ENCODE measurements around the gene COL6A2.
"Not testable (repeated sequence)": the region's sequence is repeated elsewhere in the genome, so short reads cannot be mapped to it uniquely, and the experiment has no call there.

The COL6A2 gene

DNA sequence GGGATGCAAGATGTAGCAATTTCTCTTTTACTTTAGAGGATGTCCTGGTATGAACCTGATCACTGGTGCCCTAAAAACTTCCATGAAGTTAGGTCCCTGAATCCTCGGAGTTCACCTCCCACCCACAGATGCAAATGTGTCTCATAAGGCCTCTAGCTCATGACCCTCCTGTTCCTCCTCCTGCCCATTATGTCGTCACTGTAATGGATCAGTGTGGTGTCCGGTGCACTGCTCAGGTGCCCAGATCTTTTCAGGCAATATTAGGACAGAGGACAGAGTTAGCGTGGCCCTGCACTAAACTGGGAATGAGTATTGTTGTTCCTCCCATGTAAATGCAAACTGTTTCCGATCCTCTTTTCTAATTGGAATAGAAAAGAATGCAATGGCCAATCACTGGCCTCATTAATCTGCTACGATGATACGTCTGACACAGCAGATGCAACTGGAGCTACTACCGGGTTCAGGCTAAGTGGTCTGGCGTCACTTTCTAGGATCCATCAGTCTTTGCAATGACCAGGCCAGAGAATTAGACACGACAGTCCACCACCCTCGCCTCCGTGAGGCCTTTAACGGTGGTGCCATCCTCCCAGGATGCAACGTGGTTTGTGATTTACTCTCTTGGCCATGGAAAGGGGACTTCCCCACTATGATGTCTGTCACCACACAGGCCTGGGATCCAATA is 3.4 kb upstream of the COL6A2 start:
- no peak for DNase-seq (ENCODE audit: low read depth)

DNA sequence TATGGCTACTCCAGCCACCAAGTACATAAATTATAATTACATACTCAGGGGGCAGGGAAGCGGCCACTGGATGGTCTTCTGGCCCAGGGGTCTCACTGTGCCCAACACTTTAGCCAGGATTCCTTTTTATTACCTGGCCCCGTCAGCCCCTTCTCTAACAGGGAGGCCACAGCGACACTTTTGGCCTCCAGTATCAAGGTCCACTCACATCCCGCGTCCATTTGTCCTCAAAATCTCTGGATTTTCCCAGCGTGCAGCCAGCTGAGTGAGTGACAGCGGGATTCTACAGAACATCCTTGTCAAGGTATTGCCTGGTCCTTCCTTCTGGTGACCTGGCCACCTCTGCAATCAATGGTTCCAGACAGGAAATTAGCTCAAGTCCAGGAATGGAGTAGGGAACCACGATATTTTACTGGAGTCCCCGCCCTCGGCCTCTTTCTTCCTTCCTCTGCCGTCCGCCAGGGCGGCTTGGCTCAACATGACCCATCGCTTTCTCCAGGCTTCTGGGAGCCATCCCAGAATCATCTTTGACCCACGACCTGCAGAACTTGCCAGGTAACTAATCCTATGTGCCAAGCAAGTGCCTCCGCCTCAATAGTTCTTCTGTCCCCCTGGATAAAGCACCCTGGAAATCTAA is 2.7 kb upstream of the COL6A2 start:
- no peak for DNase-seq (ENCODE audit: low read depth)

DNA sequence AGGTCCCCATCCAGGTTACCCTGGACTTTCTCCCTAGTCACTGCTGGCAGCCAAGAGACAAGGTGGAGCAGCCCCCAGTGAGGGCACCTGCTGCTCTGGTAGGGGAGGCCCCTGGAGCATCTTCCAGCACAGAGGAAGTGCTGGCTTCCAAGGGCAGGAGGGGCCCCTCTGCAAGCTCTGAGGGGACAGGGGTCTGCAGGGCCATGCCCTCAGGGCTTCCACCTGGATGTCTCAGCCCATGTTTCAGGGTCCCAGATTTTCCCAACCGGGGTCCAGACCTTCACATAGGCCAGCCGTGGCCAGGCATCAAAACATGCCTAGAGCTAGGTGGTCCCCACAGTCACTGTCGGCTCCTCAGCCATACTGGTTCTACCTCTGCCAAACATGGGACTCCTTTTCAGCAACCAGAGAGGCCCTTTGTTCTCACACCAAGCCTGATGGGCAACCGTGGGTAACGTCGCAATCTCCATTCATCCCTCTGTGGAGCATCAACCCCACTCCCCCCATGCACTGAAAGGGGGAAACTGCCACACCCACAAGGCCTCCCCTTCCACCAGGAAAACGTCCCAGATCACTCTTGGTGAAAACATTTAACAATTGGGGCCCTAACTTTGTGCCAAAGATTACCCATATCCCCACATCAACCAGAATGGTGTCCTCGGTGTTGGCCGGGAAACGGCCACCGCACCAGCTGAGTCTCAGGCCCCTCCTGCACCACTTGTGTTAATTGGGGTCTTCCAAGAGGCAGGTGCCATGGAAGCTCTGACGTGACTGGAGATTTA is 1.9 kb upstream of the COL6A2 start:
- no peak for DNase-seq (ENCODE audit: low read depth)

DNA sequence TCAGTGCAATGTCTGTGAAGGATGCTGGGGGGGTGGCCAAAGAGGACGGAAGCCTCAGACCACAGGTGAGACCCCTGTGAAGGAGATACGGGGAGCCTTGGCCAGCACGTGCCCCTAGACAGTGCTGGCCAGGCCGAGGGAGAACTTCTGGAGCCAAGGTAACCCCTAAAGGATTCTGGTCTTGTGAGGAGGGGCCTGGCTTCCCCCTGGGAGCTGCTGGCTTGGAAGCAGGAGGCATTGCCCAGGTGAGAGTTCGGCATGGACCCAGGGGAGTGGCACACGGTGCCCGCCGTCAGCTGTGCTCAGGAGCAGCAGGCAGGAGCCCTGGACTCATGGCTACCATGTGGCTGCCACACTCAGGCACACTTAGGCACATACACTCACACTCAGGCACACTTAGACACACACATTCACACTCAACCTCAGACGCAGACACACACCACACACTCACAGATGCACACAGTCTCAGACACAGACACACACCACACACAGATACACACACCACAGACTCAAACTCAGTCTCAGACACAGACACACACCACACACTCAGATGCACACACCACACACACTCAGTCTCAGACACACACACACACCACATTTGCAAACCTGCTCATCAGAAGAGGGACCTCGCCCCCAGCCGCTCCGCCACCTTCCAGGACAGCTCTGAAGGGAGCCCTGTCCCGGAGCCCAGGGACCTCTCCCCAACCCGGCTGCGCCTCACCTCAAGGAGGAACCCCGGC is 1.1 kb upstream of the COL6A2 start:
- no peak for DNase-seq (ENCODE audit: low read depth)

DNA sequence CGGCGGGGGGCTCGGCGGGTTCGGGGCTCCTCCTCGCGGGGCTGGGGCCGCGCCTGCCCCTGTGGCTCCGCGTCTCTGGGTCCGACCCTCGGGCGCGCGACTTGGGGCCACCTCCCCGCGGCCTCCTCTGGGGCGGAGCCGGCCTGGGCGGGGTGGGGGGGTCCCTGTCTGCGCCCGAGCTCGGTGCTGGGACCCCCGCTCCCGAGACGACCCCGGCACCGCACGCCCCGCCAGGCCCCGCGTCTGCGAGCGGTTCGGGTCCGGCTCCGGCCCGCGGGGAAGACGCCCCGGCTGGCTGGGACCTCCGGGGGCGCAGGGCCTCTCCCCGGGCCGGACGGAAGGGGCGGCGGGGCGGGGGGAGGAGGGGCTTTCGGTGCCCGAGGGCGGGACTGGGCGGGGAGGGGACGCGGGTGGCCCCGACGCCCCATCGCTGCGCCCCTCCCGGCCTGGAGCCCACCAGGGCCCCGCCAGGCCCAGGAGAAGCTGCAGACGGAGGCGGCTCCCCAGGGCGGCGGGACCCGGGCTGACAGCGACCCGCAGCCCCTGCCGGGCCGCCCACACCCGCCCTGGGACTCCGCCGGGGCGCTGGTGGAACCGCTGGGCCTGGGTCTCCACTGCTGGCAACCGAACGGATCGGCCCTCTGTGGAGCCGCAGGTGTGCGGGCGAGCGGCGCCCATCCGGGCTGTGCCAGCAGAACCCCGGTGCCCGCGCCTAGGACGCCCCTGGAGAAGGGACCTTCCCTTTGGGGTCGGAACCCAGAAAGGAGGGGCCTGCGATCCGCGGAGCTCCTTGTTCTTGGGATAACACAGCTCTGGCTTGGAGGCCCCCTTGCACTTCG is 610 bp downstream of the COL6A2 start:
- no peak for DNase-seq (ENCODE audit: low read depth)

DNA sequence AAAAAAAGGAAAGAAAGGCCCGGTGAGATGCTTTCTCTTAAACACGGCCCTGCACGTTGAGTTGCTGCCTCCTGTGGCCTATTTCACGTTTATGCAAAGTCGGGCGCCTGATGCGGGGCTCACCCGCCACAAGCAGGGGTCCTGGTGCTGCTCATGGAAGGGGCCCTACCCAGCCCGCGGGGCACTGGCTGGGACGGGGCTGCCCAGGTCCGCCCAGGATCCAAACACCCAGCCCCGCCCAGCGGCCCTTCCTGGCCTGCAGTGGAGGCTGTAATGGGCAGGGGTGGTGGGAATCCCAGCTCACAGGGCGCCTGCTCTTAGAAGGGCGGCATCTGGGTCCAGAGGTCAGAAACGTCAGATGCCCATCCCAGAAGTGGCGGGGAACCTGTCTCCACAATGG is 1.6 kb downstream of the COL6A2 start:
- no peak for DNase-seq (ENCODE audit: low read depth)

DNA sequence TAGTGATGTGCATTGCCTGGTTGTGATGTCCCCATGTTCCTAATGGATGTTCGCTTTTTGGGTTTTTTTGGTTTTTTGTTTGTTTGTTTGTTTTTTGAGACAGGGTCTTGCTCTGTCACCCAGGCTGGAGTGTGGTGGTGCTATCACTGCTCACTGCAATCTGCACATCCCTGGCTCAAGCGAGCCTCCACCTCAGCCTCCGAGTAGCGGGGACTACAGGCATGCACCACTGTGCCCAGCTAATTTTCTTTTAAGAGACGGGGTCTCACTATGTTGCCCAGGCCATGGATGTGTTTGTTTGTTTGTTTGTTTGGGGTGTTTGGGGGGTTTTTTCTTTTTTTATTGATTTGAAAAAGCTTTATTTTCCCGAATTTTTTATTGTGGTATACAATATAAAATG is 2.1 kb downstream of the COL6A2 start:
- DNase-seq (ENCODE audit: low read depth): no peak

DNA sequence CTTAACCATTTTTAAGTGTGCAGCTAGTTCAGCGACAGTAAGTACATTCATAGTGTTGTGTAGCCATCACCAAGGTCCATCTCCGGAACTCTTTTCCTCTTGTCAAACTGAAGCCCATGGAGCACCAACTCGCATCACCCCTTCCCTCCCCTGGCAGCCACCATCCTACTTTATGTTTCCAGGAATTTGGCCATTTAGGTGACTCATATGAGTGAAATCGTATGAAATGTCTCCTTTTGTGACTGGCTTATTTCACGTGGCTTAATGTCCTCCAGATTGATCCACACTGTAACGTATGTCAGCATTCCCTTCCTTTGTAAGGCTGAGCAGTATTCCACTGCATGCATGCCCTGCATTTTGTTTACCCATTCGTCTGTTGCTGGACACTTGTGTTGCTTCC is 2.5 kb downstream of the COL6A2 start:
- no peak for DNase-seq (ENCODE audit: low read depth)

DNA sequence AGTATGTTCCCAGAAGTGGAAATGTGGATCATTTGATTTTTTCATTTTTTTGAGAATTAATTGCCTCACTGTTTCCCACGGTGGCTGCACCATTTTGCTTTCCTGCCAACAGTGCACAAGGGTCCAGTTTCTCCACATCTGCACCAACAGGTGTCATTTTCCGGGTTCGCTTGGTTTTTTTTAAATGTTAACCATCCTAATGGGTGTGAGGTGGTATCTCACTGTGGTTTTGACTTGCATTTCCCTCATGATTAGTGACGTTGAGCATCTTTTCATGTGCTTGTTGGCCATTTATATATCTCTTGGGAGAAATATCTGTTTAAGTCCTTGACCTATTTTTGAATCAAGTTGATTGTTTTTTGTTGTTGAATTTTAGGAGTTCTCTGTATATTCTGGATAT is 3.0 kb downstream of the COL6A2 start:
- DNase-seq (ENCODE audit: low read depth): no peak

DNA sequence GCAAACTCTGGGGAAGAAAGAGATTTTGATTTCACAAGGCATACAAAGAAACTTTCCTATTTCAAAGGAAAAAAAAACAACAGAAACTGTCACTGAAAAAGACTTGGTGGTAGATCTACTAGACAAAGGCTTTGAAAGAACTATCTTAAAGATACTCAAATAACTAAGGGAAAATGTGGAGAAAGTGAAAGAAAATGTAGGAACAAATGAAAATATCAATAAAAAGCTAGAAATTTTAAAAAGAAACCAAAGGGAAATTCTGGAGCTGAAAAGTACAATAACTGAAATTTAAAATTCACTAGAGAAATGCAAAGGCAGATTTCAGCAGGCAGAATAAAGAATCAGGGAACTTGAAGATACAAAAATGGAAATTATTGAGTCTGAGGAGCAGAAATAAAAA is 6.2 kb downstream of the COL6A2 start:
- DNase-seq (ENCODE audit: low read depth): no peak

DNA sequence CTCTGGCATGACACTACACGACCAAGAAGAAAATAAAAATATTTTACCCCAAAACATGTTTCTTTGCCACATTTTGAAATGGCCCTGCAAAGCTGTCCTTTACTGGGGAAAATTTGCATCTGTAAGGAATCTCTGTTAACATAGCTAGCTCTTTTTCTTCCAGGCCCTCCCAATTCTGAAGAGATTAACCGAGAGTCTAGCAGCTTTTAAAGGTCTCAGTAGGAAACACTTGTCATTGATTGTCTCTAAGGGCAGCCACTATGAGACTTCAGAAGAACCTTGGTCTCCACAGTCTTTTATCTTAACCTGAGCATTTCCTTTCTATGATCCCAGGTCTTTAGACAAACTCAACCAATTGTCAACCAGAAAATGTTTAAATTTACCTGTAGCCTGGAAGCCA is 9.5 kb downstream of the COL6A2 start:
- DNase-seq (ENCODE audit: low read depth): not testable (repeated sequence)

DNA sequence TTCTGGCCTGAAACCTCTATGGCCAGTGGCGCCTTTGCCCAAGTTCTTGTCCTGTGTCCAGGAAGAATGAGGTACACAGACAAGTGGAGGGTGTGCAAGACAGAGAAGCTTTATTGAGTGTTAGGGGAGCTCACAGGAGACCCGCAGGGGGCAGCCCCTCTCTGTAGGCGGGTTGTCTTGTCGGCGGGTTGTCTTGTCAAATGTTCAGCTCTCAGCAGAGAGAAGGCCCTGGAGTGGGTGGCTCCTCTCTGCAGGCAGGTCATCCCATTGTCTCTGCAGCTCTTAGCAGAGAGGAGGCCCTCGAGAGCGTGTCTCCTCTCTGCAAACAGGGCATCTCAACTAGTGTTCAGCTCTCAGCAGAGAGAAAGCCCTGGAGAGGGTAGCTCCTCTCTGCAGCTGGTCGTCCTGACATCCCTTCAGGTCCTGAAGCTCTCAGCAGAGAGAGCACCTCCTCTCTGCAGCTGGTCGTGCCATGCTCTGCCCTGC is 11.0 kb downstream of the COL6A2 start:
- no peak for DNase-seq (ENCODE audit: low read depth)

DNA sequence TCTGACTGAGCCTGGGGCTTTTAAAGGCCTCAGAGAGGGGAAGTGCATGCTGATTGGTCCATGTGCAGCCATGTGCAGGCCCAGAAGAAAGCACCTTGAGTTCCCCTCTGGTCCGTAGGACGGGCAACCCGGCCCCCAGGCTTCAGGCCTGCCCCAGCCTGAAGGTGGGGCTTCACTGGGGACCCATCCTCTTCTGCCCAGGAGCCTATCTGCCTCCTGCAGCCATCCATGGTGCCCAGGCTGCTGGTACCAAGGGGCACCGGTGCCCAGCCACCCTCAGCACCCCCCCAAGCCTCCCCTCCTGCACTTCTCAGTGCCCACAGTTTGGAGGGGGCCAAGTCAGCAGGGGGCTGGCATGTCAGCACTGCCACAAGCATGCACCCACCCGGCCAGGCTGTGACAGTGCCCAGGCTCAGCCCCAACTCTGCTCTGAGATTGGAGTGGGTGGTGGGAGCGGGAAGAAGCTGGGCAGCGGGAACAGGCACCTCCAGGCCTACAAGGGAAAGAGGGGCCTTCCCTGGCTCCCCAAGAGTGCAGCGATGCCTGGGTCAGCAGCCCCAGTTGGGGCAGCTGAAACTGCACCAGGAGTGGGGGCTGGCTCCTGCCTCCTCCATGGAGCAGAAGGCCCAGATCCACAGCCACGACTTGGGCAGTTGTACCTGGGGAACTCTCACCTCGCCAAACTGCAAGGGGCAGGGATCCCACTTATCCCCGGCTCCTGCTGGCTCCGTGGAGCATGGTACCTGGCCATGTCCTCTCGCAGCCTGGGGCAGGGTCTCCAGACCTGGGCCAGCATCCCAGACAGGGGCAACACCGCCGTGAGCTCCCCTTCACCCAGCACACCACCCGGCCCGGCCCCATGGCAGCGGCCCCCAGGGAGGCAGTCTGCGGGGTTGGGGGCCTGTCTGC is 11.7 kb downstream of the COL6A2 start:
- DNase-seq (ENCODE audit: low read depth): no peak

DNA sequence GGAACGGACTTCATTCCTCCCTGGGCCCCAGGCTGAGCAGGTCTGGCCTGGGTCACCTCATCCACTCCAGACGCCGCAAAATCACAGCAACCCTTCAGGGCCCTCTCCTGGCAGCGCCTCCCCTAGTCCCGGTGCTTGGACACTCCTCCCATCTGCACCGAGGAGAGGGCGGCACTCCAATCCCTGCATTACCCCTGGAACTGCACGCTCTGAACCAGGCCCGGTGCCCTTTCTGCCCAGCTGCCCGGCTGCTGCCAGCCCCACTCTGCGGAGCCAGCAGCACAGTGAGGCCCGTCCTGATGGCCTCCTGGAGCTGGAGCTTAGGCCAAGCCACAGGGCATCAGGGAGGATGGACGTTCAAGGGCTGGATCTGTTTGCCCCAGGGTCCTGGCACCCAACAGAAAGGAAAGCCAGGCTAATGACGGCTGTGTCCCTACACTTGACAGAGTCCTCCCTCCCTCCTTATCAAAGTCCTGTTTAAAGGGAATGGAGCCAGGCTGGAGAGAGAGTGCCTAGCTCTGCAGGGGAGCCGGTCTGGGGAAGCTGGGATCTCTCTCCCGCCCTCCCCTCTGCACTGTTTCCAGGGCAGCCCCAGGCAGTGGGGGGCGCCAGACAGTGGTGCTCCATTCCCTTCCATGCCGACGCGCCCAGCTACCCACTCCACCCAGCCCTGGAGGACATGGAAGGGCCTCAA is 12.7 kb downstream of the COL6A2 start:
- DNase-seq (ENCODE audit: low read depth): no peak

DNA sequence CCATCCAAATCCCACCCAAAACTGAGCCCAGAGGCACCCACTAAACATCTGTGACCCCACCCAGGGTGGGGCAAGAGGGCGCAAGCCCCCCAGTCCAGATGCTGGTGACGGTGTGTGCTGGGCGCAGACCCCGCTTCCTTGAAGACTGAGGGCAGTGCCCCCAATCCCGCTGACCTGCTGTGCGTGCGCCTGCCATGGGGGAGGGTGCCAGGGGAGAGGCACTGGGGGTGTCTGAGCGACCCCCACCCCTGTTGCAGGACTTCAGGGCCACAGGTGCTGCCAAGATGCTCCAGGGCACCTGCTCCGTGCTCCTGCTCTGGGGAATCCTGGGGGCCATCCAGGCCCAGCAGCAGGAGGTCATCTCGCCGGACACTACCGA is 13.3 kb downstream of the COL6A2 start:
- DNase-seq (ENCODE audit: low read depth): no peak

DNA sequence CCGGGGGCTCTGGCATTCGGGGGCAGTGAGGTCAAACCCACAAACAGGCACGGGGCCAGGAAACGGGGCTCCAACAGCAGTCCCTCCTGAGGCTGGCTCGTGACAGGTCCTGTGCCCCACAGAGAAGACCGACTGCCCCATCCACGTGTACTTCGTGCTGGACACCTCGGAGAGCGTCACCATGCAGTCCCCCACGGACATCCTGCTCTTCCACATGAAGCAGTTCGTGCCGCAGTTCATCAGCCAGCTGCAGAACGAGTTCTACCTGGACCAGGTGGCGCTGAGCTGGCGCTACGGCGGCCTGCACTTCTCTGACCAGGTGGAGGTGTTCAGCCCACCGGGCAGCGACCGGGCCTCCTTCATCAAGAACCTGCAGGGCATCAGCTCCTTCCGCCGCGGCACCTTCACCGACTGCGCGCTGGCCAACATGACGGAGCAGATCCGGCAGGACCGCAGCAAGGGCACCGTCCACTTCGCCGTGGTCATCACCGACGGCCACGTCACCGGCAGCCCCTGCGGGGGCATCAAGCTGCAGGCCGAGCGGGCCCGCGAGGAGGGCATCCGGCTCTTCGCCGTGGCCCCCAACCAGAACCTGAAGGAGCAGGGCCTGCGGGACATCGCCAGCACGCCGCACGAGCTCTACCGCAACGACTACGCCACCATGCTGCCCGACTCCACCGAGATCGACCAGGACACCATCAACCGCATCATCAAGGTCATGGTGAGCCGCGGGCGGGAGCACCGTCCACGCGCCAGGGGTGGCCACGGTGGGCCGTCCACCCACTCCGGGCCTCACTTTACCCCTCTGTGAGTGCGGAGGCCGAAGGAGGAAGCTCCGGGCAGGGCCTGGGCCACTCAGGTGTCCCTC is 14.2 kb downstream of the COL6A2 start:
- DNase-seq (ENCODE audit: low read depth): no peak

DNA sequence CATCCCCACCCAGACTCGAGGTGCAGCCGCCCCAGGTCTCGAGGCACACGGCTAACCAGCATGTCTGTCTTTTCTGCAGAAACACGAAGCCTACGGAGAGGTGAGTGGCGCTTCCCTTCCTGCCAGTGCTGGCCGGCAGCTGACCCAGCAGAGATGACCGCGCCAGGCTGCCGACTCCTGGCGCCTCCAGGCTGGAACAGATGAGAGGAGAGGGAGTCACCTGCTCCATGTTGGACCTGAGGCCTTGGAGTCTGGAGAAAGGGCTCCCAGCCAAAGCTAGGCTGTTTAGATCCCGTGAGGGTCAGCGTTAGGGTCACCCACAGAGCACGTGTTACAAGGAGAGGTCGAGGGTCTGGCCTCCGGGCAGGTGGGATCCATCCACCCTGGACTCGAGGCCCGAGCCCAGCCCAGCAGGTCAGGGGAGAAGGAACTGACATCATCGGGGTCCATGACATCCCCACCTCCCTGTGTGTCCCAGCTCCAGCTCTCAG is 14.9 kb downstream of the COL6A2 start:
- no peak for DNase-seq (ENCODE audit: low read depth)

DNA sequence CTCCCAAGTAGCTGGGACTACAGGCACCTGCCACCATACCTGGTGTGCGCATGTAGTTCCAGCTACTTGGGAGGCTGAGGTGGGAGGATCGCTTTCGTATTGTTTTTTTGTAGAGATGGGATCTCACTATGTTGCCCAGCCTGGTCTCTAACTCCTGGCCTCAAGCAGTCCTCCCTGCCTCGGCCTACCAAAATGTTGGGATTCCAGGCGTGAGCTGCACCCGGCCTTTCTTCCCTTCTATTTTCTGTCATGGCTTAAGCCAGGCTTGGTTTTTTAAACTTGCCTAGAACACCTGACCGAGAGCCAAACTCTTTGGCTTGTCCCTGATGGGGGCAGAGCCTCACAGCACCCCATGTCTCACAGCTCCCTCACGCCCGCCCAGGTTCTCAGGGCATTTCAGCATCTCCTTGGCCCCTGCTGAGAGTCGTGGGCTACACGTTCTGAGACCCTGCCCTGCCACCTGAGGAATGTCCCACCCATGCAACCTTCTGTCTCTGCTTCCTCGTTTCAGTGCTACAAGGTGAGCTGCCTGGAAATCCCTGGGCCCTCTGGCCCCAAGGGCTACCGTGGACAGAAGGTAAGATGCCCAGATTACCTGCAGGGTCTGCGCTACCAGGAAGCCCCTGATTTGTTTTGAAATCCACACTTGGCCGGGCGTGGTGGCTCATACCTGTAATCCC is 15.7 kb downstream of the COL6A2 start:
- DNase-seq (ENCODE audit: low read depth): no peak

Measured in stimulated activated CD8-positive, alpha-beta memory T cell treated with anti-CD3 and anti-CD28 coated beads, Interleukin-7, amount 100 ng/mL, for 24 hours (primary cell).